BLaER1 treated with 17β-estradiol and CSF1 and Interleukin-3, amounts not matched to agents 10 nM and 100 nM (cell line): ENCODE data around the gene DNAJB11.

ENCODE experiments used
- H3K27ac ChIP-seq, 11 experiments: shearing (Covaris generic); formaldehyde crosslinking; 2 replicates each; pipeline ENCODE4 v1.8.1; 2022
- H3K27me3 ChIP-seq, 11 experiments: shearing (Covaris generic); formaldehyde crosslinking; 2 replicates each; pipeline ENCODE4 v1.8.1; 2022
- H3K36me3 ChIP-seq, 11 experiments: shearing (Covaris generic); formaldehyde crosslinking; 2 replicates each; pipeline ENCODE4 v1.8.1; 2022
- H3K4me1 ChIP-seq, 10 experiments: shearing (Covaris generic); formaldehyde crosslinking; 2 replicates each; pipeline ENCODE4 v1.8.1; 2022
- H3K4me2 ChIP-seq, 11 experiments: shearing (Covaris generic); formaldehyde crosslinking; 2 replicates each; pipeline ENCODE4 v1.8.1; 2022
- H3K4me3 ChIP-seq, 10 experiments: shearing (Covaris generic); formaldehyde crosslinking; 2 replicates each; pipeline ENCODE4 v1.8.1; 2022
- H3K9ac ChIP-seq, 11 experiments: shearing (Covaris generic); formaldehyde crosslinking; 2 replicates each; pipeline ENCODE4 v1.8.1; 2022
- H3K9me3 ChIP-seq, 11 experiments: shearing (Covaris generic); formaldehyde crosslinking; replicated peaks in 1 of 11; 2 replicates each; pipeline ENCODE4 v1.8.1; 2022
- H4K20me1 ChIP-seq, 11 experiments: shearing (Covaris generic); formaldehyde crosslinking; 2 replicates each; pipeline ENCODE4 v1.8.1; 2022
- Cebpa-rat ChIP-seq, 11 experiments: shearing (Covaris generic); IDR thresholded peaks; 2 replicates each; pipeline ENCODE4 v1.8.1; 2022

The DNAJB11 gene

GRCh38 chr3:186598794-186599141, 28.2 kb downstream of the DNAJB11 start:
- no peak overlapping the region for H3K4me2 ChIP-seq
- no peaks in the 10 kb centered on the region for H3K36me3 ChIP-seq
- no peaks in the 10 kb centered on the region for H3K27me3 ChIP-seq
- no peaks in the 10 kb centered on the region for H4K20me1 ChIP-seq
- no peak overlapping the region for H3K9ac ChIP-seq
- H3K27ac ChIP-seq, result no peak overlapping the region; a peak in 1 of 22 replicates
- TF ChIP-seq Cebpa-rat (IDR thresholded peaks at IDR 0.05), result no peak
- no peaks in the 10 kb centered on the region; a peak in 1 of 20 replicates for H3K4me1 ChIP-seq
- H3K9me3 ChIP-seq, result no peaks in the 10 kb centered on the region
- no peak overlapping the region for H3K4me3 ChIP-seq

- no peak overlapping the region; a peak in 1 of 22 replicates for H3K27ac ChIP-seq
- no peaks in the 10 kb centered on the region for H3K27me3 ChIP-seq
- H3K9ac ChIP-seq, result no peak overlapping the region
- H3K4me1 ChIP-seq, result no peaks in the 10 kb centered on the region; a peak in 1 of 20 replicates
- no peaks in the 10 kb centered on the region for H4K20me1 ChIP-seq
- no peak for TF ChIP-seq Cebpa-rat (IDR thresholded peaks at IDR 0.05)
- H3K4me3 ChIP-seq, result no peak overlapping the region
- no peaks in the 10 kb centered on the region for H3K9me3 ChIP-seq
- no peak overlapping the region for H3K4me2 ChIP-seq
- no peaks in the 10 kb centered on the region for H3K36me3 ChIP-seq
Measured at GRCh38 chr3:186599142-186599784, 28.7 kb downstream of the DNAJB11 start.

- H3K4me1 ChIP-seq, result no peaks in the 10 kb centered on the region; a peak in 1 of 20 replicates
- no peak overlapping the region for H3K27ac ChIP-seq
- no peak overlapping the region for H3K4me2 ChIP-seq
- TF ChIP-seq Cebpa-rat (IDR thresholded peaks at IDR 0.05), result no peak
- H4K20me1 ChIP-seq, result no peaks in the 10 kb centered on the region
- no peak overlapping the region for H3K9ac ChIP-seq
- H3K27me3 ChIP-seq, result no peaks in the 10 kb centered on the region
- no peak overlapping the region for H3K4me3 ChIP-seq
- H3K36me3 ChIP-seq, result no peaks in the 10 kb centered on the region
- no peaks in the 10 kb centered on the region for H3K9me3 ChIP-seq
Measured at GRCh38 chr3:186599785-186600166, 29.3 kb downstream of the DNAJB11 start.

- no peaks in the 10 kb centered on the region for H3K27me3 ChIP-seq
- H3K36me3 ChIP-seq, result no peaks in the 10 kb centered on the region
- no peaks in the 10 kb centered on the region; a peak in 1 of 20 replicates for H3K4me1 ChIP-seq
- H3K27ac ChIP-seq, result no peak overlapping the region
- no peak overlapping the region for H3K4me2 ChIP-seq
- H3K4me3 ChIP-seq, result no peak overlapping the region
- no peaks in the 10 kb centered on the region for H4K20me1 ChIP-seq
- no peak overlapping the region for H3K9ac ChIP-seq
- no peaks in the 10 kb centered on the region for H3K9me3 ChIP-seq
- TF ChIP-seq Cebpa-rat (IDR thresholded peaks at IDR 0.05), result no peak
Measured at GRCh38 chr3:186600896-186601295, 30.4 kb downstream of the DNAJB11 start.

- no peak for TF ChIP-seq Cebpa-rat (IDR thresholded peaks at IDR 0.05)
- no peak overlapping the region for H3K9ac ChIP-seq
Measured at GRCh38 chr3:186603159-186603558, 32.6 kb downstream of the DNAJB11 start.

GRCh38 chr3:186605078-186605477, 34.6 kb downstream of the DNAJB11 start:
- H3K36me3 ChIP-seq, result no peaks in the 10 kb centered on the region
- no peak overlapping the region for H3K4me3 ChIP-seq
- no peak overlapping the region for H3K9ac ChIP-seq
- no peak for TF ChIP-seq Cebpa-rat (IDR thresholded peaks at IDR 0.05)
- no peak overlapping the region for H3K4me2 ChIP-seq
- H3K27ac ChIP-seq, result no peak overlapping the region
- H4K20me1 ChIP-seq, result no peaks in the 10 kb centered on the region
- no peaks in the 10 kb centered on the region for H3K9me3 ChIP-seq
- H3K4me1 ChIP-seq, result no peaks in the 10 kb centered on the region
- no peaks in the 10 kb centered on the region for H3K27me3 ChIP-seq

More at GRCh38 chr3:186603159-186603558, 32.6 kb downstream of the DNAJB11 start:
- Histone ChIP-seq H4K20me1 (no peaks in the 10 kb centered on the region), H3K36me3 (no peaks in the 10 kb centered on the region), H3K4me2 (no peak overlapping the region), H3K9me3 (no peaks in the 10 kb centered on the region), H3K4me1 (no peaks in the 10 kb centered on the region; a peak in 1 of 20 replicates), H3K27me3 (no peaks in the 10 kb centered on the region), H3K27ac (no peak overlapping the region), H3K4me3 (no peak overlapping the region)

GRCh38 chr3:186605561-186606545, 35.3 kb downstream of the DNAJB11 start:
- no peak overlapping the region for H3K4me3 ChIP-seq
- no peak overlapping the region for H3K27ac ChIP-seq
- TF ChIP-seq Cebpa-rat (IDR thresholded peaks at IDR 0.05), result no peak
- no peaks in the 10 kb centered on the region for H4K20me1 ChIP-seq
- no peak overlapping the region for H3K9ac ChIP-seq
- H3K9me3 ChIP-seq, result no peaks in the 10 kb centered on the region
- no peak overlapping the region for H3K4me2 ChIP-seq
- no peaks in the 10 kb centered on the region for H3K27me3 ChIP-seq
- no peaks in the 10 kb centered on the region for H3K4me1 ChIP-seq
- no peaks in the 10 kb centered on the region for H3K36me3 ChIP-seq

- TF ChIP-seq Cebpa-rat (IDR thresholded peaks at IDR 0.05), result no peak
- H3K4me2 ChIP-seq, result no peak overlapping the region
Measured at GRCh38 chr3:186608624-186609215, 38.2 kb downstream of the DNAJB11 start.

GRCh38 chr3:186609247-186609868, 38.8 kb downstream of the DNAJB11 start:
- H3K4me3 ChIP-seq, result no peak overlapping the region
- no peak overlapping the region for H3K27ac ChIP-seq
- peaks cover 0 to 3% (median 0%) of the 10 kb centered on the region in 11 experiments; a peak in 3 of 22 replicates for H3K27me3 ChIP-seq
- no peak overlapping the region for H3K9ac ChIP-seq
- TF ChIP-seq Cebpa-rat (IDR thresholded peaks at IDR 0.05), result no peak
- peaks cover 0 to 7% (median 4%) of the 10 kb centered on the region in 10 experiments; a peak in 16 of 20 replicates for H3K4me1 ChIP-seq
- H3K9me3 ChIP-seq, result no peaks in the 10 kb centered on the region
- no peak overlapping the region for H3K4me2 ChIP-seq
- H4K20me1 ChIP-seq, result no peaks in the 10 kb centered on the region
- no peaks in the 10 kb centered on the region for H3K36me3 ChIP-seq

More at GRCh38 chr3:186608624-186609215, 38.2 kb downstream of the DNAJB11 start:
- Histone ChIP-seq H4K20me1 (no peaks in the 10 kb centered on the region), H3K4me1 (peaks cover 0 to under 1% (median 0%) of the 10 kb centered on the region in 10 experiments; a peak in 2 of 20 replicates), H3K27me3 (no peaks in the 10 kb centered on the region; a peak in 1 of 22 replicates), H3K36me3 (no peaks in the 10 kb centered on the region), H3K27ac (no peak overlapping the region), H3K4me3 (no peak overlapping the region), H3K9me3 (no peaks in the 10 kb centered on the region), H3K9ac (no peak overlapping the region)
